GM19193 (cell line): ENCODE results near the gene GOLGA2.

Experiments
- POLR2A ChIP-seq: IDR thresholded peaks from 4 replicates; pipeline ENCODE4 v1.6.1; 2011; ENCODE audit not compliant: insufficient read depth, insufficient read length; ENCODE audit errors: extremely low read depth

The GOLGA2 gene

GRCh38 chr9:128304136-128304970 lies 28.5 kb upstream of the GOLGA2 start:
- no peak for TF ChIP-seq POLR2A

GRCh38 chr9:128298535-128299482 lies 23.0 kb upstream of the GOLGA2 start:
- no peak for TF ChIP-seq POLR2A

GRCh38 chr9:128297221-128297773 lies 21.5 kb upstream of the GOLGA2 start:
- TF ChIP-seq POLR2A: no peak

- no peak for TF ChIP-seq POLR2A
Observed at GRCh38 chr9:128296340-128297220, 20.8 kb upstream of the GOLGA2 start.

GRCh38 chr9:128294142-128294541 lies 18.3 kb upstream of the GOLGA2 start:
- TF ChIP-seq POLR2A: no peak

- TF ChIP-seq POLR2A: no peak
Observed at GRCh38 chr9:128293091-128293490, 17.3 kb upstream of the GOLGA2 start.

- TF ChIP-seq POLR2A: no peak
Observed at GRCh38 chr9:128292009-128292408, 16.2 kb upstream of the GOLGA2 start.

GRCh38 chr9:128288273-128289004 lies 12.6 kb upstream of the GOLGA2 start:
- no peak for TF ChIP-seq POLR2A

- TF ChIP-seq POLR2A: no peak
Observed at GRCh38 chr9:128286440-128286839, 10.6 kb upstream of the GOLGA2 start.

GRCh38 chr9:128285033-128285784 lies 9.4 kb upstream of the GOLGA2 start:
- TF ChIP-seq POLR2A: no peak

GRCh38 chr9:128282500-128282899 lies 6.7 kb upstream of the GOLGA2 start:
- TF ChIP-seq POLR2A: no peak

GRCh38 chr9:128280084-128280622 lies 4.3 kb upstream of the GOLGA2 start:
- no peak for TF ChIP-seq POLR2A
